Central memory CD8-positive, alpha-beta T cell (primary cell): ENCODE data around the gene NR4A1.
A peak's percentile ranks its signal among the peaks of the same experiment; 100 is the strongest.

Experiments used
- ATAC-seq: fragments of 150-1000 bp; cut with Tn5 transposase; replicated peaks from 2 replicates; pipeline ENCODE4 v1.10.0; 2022; ENCODE audit warnings: mild to moderate bottlenecking, moderate FRiP score, moderate number of reproducible peaks; ENCODE audit not compliant: poor library complexity, severe bottlenecking; ENCODE audit errors: extremely low read depth
- DNase-seq, 2 donors: peaks; one replicate each; pipeline ENCODE4 v3.0.0; 2021; ENCODE audit warnings: low spot score in 2 of 2
- H3K27ac Mint-ChIP-seq: one replicate; pipeline ENCODE4 v1.8.0; 2022; ENCODE audit warnings: low read depth, mild to moderate bottlenecking, moderate library complexity, mixed read lengths
- H3K27me3 Mint-ChIP-seq: one replicate; pipeline ENCODE4 v1.8.0; 2022; ENCODE audit warnings: mixed read lengths
- H3K36me3 Mint-ChIP-seq: one replicate; pipeline ENCODE4 v1.8.0; 2022; ENCODE audit warnings: mild to moderate bottlenecking, moderate library complexity, mixed read lengths; ENCODE audit not compliant: insufficient read depth
- H3K4me1 Mint-ChIP-seq: one replicate; pipeline ENCODE4 v1.8.0; 2022; ENCODE audit warnings: mixed read lengths
- H3K4me3 Mint-ChIP-seq: one replicate; pipeline ENCODE4 v1.8.0; 2022; ENCODE audit warnings: mild to moderate bottlenecking, moderate library complexity, mixed read lengths
- H3K9me3 Mint-ChIP-seq: one replicate; pipeline ENCODE4 v1.8.0; 2022; ENCODE audit warnings: mixed read lengths

Gene NR4A1

GRCh38 chr12:52082988-52083637, 31.9 kb downstream of the NR4A1 start:
- peak; percentile 62 for ATAC-seq
- Mint-ChIP-seq H3K9me3 (no peaks in the 10 kb centered on the region), H3K4me3 (no peak overlapping the region), H3K27ac (no peak overlapping the region), H3K27me3 (peaks cover 32% of the 10 kb centered on the region), H3K4me1 (peaks cover 15% of the 10 kb centered on the region), H3K36me3 (peaks cover 4% of the 10 kb centered on the region)
- DNase-seq, result peak; percentile 51 to 53

GRCh38 chr12:52083638-52083996, 32.4 kb downstream of the NR4A1 start:
- no peak overlapping the region for H3K4me3 Mint-ChIP-seq
- DNase-seq (no peak), ATAC-seq (no peak)
- no peaks in the 10 kb centered on the region for H3K9me3 Mint-ChIP-seq
- peaks cover 37% of the 10 kb centered on the region for H3K27me3 Mint-ChIP-seq
- H3K27ac Mint-ChIP-seq, result no peak overlapping the region
- peaks cover 2% of the 10 kb centered on the region for H3K36me3 Mint-ChIP-seq
- H3K4me1 Mint-ChIP-seq, result peaks cover 15% of the 10 kb centered on the region

- H3K9me3 Mint-ChIP-seq, result no peaks in the 10 kb centered on the region
- H3K36me3 Mint-ChIP-seq, result no peaks in the 10 kb centered on the region
- no peak overlapping the region for H3K4me3 Mint-ChIP-seq
- peaks cover 48% of the 10 kb centered on the region for H3K27me3 Mint-ChIP-seq
- H3K4me1 Mint-ChIP-seq, result peaks cover 15% of the 10 kb centered on the region
- H3K27ac Mint-ChIP-seq, result no peak overlapping the region
- DNase-seq (no peak), ATAC-seq (no peak)
These were observed 33.4 kb downstream of the NR4A1 start for GRCh38 chr12:52084491-52085231.

DNA sequence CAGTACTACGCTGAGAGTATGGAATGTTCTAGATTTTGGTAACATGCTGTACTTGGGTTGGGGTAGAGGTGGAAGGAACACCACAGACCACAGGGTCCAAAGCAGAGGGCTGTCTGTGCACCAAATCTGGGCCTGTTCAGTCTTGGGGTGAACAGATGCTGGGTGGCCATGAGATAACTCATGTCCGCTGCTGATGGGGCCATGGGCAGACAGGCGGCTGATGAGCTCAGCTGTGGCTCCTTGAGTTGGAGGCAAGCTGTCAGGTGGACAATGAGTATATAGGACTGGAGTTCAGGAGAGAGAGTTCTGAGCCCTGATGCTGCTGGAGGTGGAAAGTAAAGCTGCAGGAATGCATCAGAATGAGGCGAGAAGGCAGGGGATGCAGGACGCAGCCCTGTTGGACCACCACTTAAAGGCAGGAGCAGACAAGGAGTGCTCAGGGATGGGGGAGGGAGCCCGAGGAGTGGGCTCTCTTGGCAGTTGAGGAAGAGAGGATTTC, 34.5 kb downstream of the NR4A1 start:
- Mint-ChIP-seq H3K4me3 (no peak overlapping the region), H3K27ac (no peak overlapping the region), H3K27me3 (peaks cover 58% of the 10 kb centered on the region), H3K4me1 (peaks cover 15% of the 10 kb centered on the region), H3K36me3 (no peaks in the 10 kb centered on the region), H3K9me3 (no peaks in the 10 kb centered on the region)
- no peak for ATAC-seq
- no peak for DNase-seq

GRCh38 chr12:52086366-52086765, 35.1 kb downstream of the NR4A1 start:
- Mint-ChIP-seq H3K9me3 (no peaks in the 10 kb centered on the region), H3K36me3 (no peaks in the 10 kb centered on the region), H3K27me3 (peaks cover 65% of the 10 kb centered on the region), H3K27ac (no peak overlapping the region), H3K4me3 (no peak overlapping the region), H3K4me1 (peaks cover 15% of the 10 kb centered on the region)
- ATAC-seq (no peak), DNase-seq (no peak)

GRCh38 chr12:52086944-52087835, 35.9 kb downstream of the NR4A1 start:
- no peak for DNase-seq
- no peaks in the 10 kb centered on the region for H3K9me3 Mint-ChIP-seq
- no peaks in the 10 kb centered on the region for H3K36me3 Mint-ChIP-seq
- no peak overlapping the region for H3K27ac Mint-ChIP-seq
- ATAC-seq, result no peak
- no peak overlapping the region for H3K4me3 Mint-ChIP-seq
- H3K4me1 Mint-ChIP-seq, result peaks cover 7% of the 10 kb centered on the region
- peaks cover 73% of the 10 kb centered on the region for H3K27me3 Mint-ChIP-seq

- peaks cover 78% of the 10 kb centered on the region for H3K27me3 Mint-ChIP-seq
- H3K4me3 Mint-ChIP-seq, result no peak overlapping the region
- H3K36me3 Mint-ChIP-seq, result no peaks in the 10 kb centered on the region
- peaks cover 5% of the 10 kb centered on the region for H3K4me1 Mint-ChIP-seq
- no peak for ATAC-seq
- H3K27ac Mint-ChIP-seq, result peak overlapping the region; percentile 4
- no peaks in the 10 kb centered on the region for H3K9me3 Mint-ChIP-seq
- no peak for DNase-seq
These were observed 36.9 kb downstream of the NR4A1 start for GRCh38 chr12:52087961-52088820.

GRCh38 chr12:52089491-52089890, 38.2 kb downstream of the NR4A1 start:
- Mint-ChIP-seq H3K36me3 (no peaks in the 10 kb centered on the region), H3K27me3 (peaks cover 79% of the 10 kb centered on the region), H3K4me1 (no peaks in the 10 kb centered on the region), H3K9me3 (no peaks in the 10 kb centered on the region), H3K4me3 (no peak overlapping the region), H3K27ac (no peak overlapping the region)
- DNase-seq, result no peak
- no peak for ATAC-seq

GRCh38 chr12:52090291-52090690, 39.0 kb downstream of the NR4A1 start:
- ATAC-seq (no peak), DNase-seq (no peak)
- Mint-ChIP-seq H3K27ac (no peak overlapping the region), H3K4me1 (no peaks in the 10 kb centered on the region), H3K27me3 (peaks cover 87% of the 10 kb centered on the region), H3K4me3 (no peak overlapping the region), H3K9me3 (no peaks in the 10 kb centered on the region), H3K36me3 (no peaks in the 10 kb centered on the region)

- H3K27ac Mint-ChIP-seq, result no peak overlapping the region
- H3K9me3 Mint-ChIP-seq, result no peaks in the 10 kb centered on the region
These were observed 39.8 kb downstream of the NR4A1 start for GRCh38 chr12:52091061-52091460.

GRCh38 chr12:52091869-52092268, 40.6 kb downstream of the NR4A1 start:
- Mint-ChIP-seq H3K27ac (no peak overlapping the region), H3K36me3 (no peaks in the 10 kb centered on the region), H3K27me3 (peaks cover 85% of the 10 kb centered on the region), H3K9me3 (no peaks in the 10 kb centered on the region), H3K4me1 (no peaks in the 10 kb centered on the region), H3K4me3 (no peak overlapping the region)
- no peak for ATAC-seq
- no peak for DNase-seq

More at GRCh38 chr12:52091061-52091460, 39.8 kb downstream of the NR4A1 start:
- DNase-seq (no peak), ATAC-seq (no peak)
- Mint-ChIP-seq H3K4me1 (no peaks in the 10 kb centered on the region), H3K27me3 (peaks cover 88% of the 10 kb centered on the region), H3K4me3 (no peak overlapping the region), H3K36me3 (no peaks in the 10 kb centered on the region)

DNA sequence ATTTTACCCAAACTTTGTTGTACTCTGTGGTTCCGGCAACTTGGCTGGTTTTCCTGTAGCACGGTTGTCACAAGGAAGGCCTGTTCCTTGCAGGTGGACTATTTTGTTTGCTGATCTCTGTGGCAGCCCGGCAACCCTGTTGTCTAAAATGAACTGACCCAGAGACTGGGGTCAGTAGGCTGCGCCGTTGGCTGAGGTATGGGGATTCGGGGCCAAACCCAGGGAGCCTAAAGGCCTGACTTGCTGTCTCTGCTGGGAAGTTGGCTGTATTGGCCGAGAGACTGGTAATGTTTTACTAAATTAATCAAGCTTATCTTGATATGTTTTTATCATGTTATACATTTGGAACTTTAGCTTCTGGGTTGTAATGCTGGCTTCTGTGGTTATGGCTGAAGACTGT, 42.1 kb downstream of the NR4A1 start:
- Mint-ChIP-seq H3K36me3 (no peaks in the 10 kb centered on the region), H3K4me1 (no peaks in the 10 kb centered on the region), H3K27ac (no peak overlapping the region), H3K27me3 (peaks cover 85% of the 10 kb centered on the region), H3K4me3 (no peak overlapping the region), H3K9me3 (no peaks in the 10 kb centered on the region)
- ATAC-seq (no peak), DNase-seq (no peak)
